ENCODE data around the gene NCKAP5.

The NCKAP5 gene

GRCh38 chr2:132979339-132980093 is 588.7 kb downstream of the NCKAP5 start:
- WGBS, result 90% methylated on average over 5 of the region's 5 CpGs
- H3K27ac ChIP-seq (ENCODE audit: low read depth, low read length), result no peak overlapping the region
- H3K9ac ChIP-seq (ENCODE audit: low read depth, low read length), result no peak overlapping the region
- H3K4me3 ChIP-seq (ENCODE audit: low read length), result no peak overlapping the region
- H3K36me3 ChIP-seq (ENCODE audit: insufficient read depth, low read length), result no peaks in the 10 kb centered on the region
- H3K4me1 ChIP-seq (ENCODE audit: insufficient read depth, low read length), result peaks cover 13% of the 10 kb centered on the region
- H3K27me3 ChIP-seq (ENCODE audit: insufficient read depth, low read length), result no peaks in the 10 kb centered on the region
- no peaks in the 10 kb centered on the region for H3K9me3 ChIP-seq (ENCODE audit: insufficient read depth, low read depth, low read length)

GRCh38 chr2:132978840-132979239 is 589.4 kb downstream of the NCKAP5 start:
- Histone ChIP-seq H3K36me3 (ENCODE audit: insufficient read depth, low read length) (no peaks in the 10 kb centered on the region), H3K4me3 (ENCODE audit: low read length) (no peak overlapping the region), H3K9me3 (ENCODE audit: insufficient read depth, low read depth, low read length) (no peaks in the 10 kb centered on the region), H3K9ac (ENCODE audit: low read depth, low read length) (no peak overlapping the region), H3K27ac (ENCODE audit: low read depth, low read length) (no peak overlapping the region), H3K27me3 (ENCODE audit: insufficient read depth, low read length) (no peaks in the 10 kb centered on the region), H3K4me1 (ENCODE audit: insufficient read depth, low read length) (peaks cover 13% of the 10 kb centered on the region)
- 92% methylated on average over 6 of the region's 6 CpGs for WGBS

DNA sequence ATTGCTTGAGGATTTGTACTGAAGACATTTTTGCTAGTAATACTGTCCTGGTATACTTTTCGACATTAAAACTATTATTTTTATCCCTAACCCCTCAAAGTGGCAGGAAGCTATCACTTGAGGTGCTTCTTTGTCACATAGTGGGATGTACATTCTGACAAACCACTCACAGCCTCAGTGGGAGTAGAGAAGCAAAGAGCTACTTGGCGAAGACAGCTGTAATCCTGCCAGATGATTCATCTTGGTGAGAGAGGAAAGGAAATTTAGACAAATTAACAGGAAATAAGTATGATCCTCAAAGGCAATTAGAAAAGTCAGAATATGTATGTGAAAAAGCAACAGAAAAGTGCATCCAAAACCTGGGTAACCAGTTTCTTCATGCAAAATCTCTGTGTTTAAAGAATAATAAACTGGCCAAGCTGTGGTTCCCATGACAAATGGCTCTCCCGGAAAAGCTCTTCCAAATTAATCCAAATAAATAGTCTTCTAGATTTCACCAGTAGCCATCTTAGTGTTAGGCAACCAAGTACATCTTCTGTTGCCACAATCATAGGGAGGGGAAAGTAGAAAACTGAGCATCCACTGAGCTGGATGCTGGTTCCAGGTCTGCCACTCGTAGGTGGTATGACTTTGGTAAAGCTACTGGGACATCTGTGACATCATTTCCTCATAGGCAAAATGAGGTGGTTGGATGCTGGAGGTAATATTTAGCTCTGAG is 590.3 kb downstream of the NCKAP5 start:
- 96% methylated on average over 3 of the region's 4 CpGs for WGBS
- H3K4me3 ChIP-seq (ENCODE audit: low read length), result no peak overlapping the region
- no peaks in the 10 kb centered on the region for H3K36me3 ChIP-seq (ENCODE audit: insufficient read depth, low read length)
- H3K27me3 ChIP-seq (ENCODE audit: insufficient read depth, low read length), result no peaks in the 10 kb centered on the region
- H3K4me1 ChIP-seq (ENCODE audit: insufficient read depth, low read length), result peaks cover 13% of the 10 kb centered on the region
- H3K27ac ChIP-seq (ENCODE audit: low read depth, low read length), result no peak overlapping the region
- H3K9me3 ChIP-seq (ENCODE audit: insufficient read depth, low read depth, low read length), result no peaks in the 10 kb centered on the region
- no peak overlapping the region for H3K9ac ChIP-seq (ENCODE audit: low read depth, low read length)

GRCh38 chr2:132975193-132976105 is 592.8 kb downstream of the NCKAP5 start:
- no peak overlapping the region for H3K27ac ChIP-seq (ENCODE audit: low read depth, low read length)
- H3K27me3 ChIP-seq (ENCODE audit: insufficient read depth, low read length), result no peaks in the 10 kb centered on the region
- H3K9ac ChIP-seq (ENCODE audit: low read depth, low read length), result no peak overlapping the region
- H3K36me3 ChIP-seq (ENCODE audit: insufficient read depth, low read length), result no peaks in the 10 kb centered on the region
- H3K4me1 ChIP-seq (ENCODE audit: insufficient read depth, low read length), result peaks cover 13% of the 10 kb centered on the region
- H3K9me3 ChIP-seq (ENCODE audit: insufficient read depth, low read depth, low read length), result no peaks in the 10 kb centered on the region
- WGBS, result 83% methylated on average over 5 of the region's 5 CpGs
- H3K4me3 ChIP-seq (ENCODE audit: low read length), result no peak overlapping the region

DNA sequence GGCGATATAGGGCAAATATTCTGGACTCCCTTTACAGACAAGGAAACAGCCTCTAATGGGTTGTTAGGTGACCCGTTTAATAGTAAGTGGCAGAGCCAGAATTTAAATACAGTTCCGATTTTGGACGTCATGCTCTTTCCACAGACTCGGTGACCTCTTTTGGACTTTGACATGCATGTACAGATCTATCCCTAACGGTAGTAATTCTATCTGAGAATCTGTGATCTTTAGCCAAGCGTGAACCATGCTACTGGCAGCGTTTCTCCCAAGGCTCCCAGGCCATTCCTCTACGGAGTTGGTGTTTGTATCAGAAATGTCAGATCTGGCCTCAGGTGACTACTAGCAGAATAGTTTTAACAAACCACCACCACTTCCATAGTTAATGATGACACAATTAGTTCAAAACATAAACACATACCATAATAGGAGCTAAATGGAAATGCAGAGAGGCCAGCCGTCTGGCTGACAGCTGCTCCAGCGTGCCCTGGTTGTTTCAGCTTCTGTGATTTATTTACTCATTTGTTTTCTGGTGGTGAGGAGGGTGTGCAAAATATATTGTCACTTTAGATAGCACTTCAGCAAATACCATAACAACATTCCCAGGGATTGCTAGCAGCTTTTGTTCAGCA is 593.7 kb downstream of the NCKAP5 start:
- Histone ChIP-seq H3K4me3 (ENCODE audit: low read length) (no peak overlapping the region), H3K36me3 (ENCODE audit: insufficient read depth, low read length) (no peaks in the 10 kb centered on the region), H3K9me3 (ENCODE audit: insufficient read depth, low read depth, low read length) (no peaks in the 10 kb centered on the region), H3K27me3 (ENCODE audit: insufficient read depth, low read length) (no peaks in the 10 kb centered on the region), H3K9ac (ENCODE audit: low read depth, low read length) (no peak overlapping the region), H3K4me1 (ENCODE audit: insufficient read depth, low read length) (peaks cover 13% of the 10 kb centered on the region), H3K27ac (ENCODE audit: low read depth, low read length) (no peak overlapping the region)
- 93% methylated on average over 11 of the region's 11 CpGs for WGBS

GRCh38 chr2:132971310-132972061 is 596.8 kb downstream of the NCKAP5 start:
- Histone ChIP-seq H3K4me3 (ENCODE audit: low read length) (no peak overlapping the region), H3K9me3 (ENCODE audit: insufficient read depth, low read depth, low read length) (no peaks in the 10 kb centered on the region), H3K27ac (ENCODE audit: low read depth, low read length) (no peak overlapping the region), H3K27me3 (ENCODE audit: insufficient read depth, low read length) (no peaks in the 10 kb centered on the region), H3K4me1 (ENCODE audit: insufficient read depth, low read length) (peaks cover 13% of the 10 kb centered on the region), H3K9ac (ENCODE audit: low read depth, low read length) (no peak overlapping the region), H3K36me3 (ENCODE audit: insufficient read depth, low read length) (no peaks in the 10 kb centered on the region)
- WGBS, result 94% methylated on average over 7 of the region's 7 CpGs

GRCh38 chr2:132969371-132969985 is 598.8 kb downstream of the NCKAP5 start:
- no peak overlapping the region for H3K9ac ChIP-seq (ENCODE audit: low read depth, low read length)
- WGBS, result 89% methylated on average over 4 of the region's 4 CpGs

DNA sequence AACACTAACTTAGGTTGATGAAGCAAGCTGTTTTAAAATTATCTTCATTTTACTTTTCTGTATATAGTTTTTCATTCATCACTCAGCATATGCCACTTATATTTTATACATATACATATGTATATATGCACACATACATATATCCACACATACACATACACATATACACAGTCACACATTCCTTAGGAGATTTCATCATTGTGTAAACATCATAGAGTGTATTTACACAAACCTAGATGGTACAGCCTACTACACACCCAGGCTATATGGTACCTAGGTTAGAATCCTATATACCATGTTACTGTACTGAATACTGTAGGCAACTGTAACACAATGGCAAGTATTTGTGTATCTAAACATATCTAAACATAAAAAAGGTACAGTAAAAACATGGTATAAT is 602.8 kb downstream of the NCKAP5 start:
- H3K4me1 ChIP-seq (ENCODE audit: insufficient read depth, low read length), result no peaks in the 10 kb centered on the region
- no peak overlapping the region for H3K4me3 ChIP-seq (ENCODE audit: low read length)
- H3K9me3 ChIP-seq (ENCODE audit: insufficient read depth, low read depth, low read length), result no peaks in the 10 kb centered on the region
- no peak overlapping the region for H3K27ac ChIP-seq (ENCODE audit: low read depth, low read length)
- H3K36me3 ChIP-seq (ENCODE audit: insufficient read depth, low read length), result no peaks in the 10 kb centered on the region
- no peaks in the 10 kb centered on the region for H3K27me3 ChIP-seq (ENCODE audit: insufficient read depth, low read length)
- H3K9ac ChIP-seq (ENCODE audit: low read depth, low read length), result no peak overlapping the region

More at GRCh38 chr2:132969371-132969985, 598.8 kb downstream of the NCKAP5 start:
- no peak overlapping the region for H3K27ac ChIP-seq (ENCODE audit: low read depth, low read length)
- no peaks in the 10 kb centered on the region for H3K9me3 ChIP-seq (ENCODE audit: insufficient read depth, low read depth, low read length)
- H3K36me3 ChIP-seq (ENCODE audit: insufficient read depth, low read length), result no peaks in the 10 kb centered on the region
- H3K4me1 ChIP-seq (ENCODE audit: insufficient read depth, low read length), result no peaks in the 10 kb centered on the region
- no peak overlapping the region for H3K4me3 ChIP-seq (ENCODE audit: low read length)
- H3K27me3 ChIP-seq (ENCODE audit: insufficient read depth, low read length), result no peaks in the 10 kb centered on the region

DNA sequence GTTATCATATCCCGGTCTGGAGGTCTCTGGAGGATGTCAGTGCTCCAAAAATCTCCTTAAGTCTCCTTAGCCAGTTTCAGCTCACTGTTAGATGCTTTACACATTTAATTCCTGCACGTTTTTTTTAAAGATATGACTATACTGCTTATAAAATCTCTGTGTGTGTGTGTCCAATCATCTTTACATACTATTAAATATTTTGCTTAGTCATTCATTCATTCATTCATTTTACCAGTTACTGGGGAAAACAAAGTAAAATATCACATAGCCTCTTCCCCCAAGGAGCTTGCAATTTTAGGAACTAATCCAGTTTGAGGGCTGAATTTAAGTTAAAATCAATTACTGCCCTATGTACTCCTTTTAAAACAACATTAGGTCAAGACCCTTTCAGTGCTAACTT is 605.1 kb downstream of the NCKAP5 start:
- Histone ChIP-seq H3K9ac (ENCODE audit: low read depth, low read length) (no peak overlapping the region), H3K36me3 (ENCODE audit: insufficient read depth, low read length) (no peaks in the 10 kb centered on the region), H3K27me3 (ENCODE audit: insufficient read depth, low read length) (no peaks in the 10 kb centered on the region), H3K9me3 (ENCODE audit: insufficient read depth, low read depth, low read length) (no peaks in the 10 kb centered on the region), H3K4me1 (ENCODE audit: insufficient read depth, low read length) (no peaks in the 10 kb centered on the region), H3K4me3 (ENCODE audit: low read length) (no peak overlapping the region), H3K27ac (ENCODE audit: low read depth, low read length) (no peak overlapping the region)
- 100% methylated on average over 1 of the region's 2 CpGs for WGBS

DNA sequence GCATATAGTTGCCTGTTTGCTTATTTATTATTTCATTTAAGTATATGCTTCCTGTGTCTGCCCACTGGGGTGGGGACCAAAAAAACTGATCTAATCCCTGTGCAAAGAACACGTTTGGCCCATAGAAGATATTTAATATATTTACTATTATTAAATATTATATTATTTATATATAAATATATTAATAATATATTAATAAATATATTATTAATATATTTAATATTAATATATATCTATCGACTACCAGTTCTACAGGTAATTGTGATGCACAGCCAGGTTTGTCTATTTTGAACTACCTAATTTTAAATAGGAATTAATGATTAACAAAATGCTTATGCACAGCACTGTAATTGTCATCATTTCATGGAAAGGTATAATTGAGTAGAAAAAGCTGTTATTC is 609.4 kb downstream of the NCKAP5 start:
- no CpG with 5 or more reads among the region's 2 CpGs for WGBS

More for the DNA sequence above, 609.4 kb downstream of the NCKAP5 start:
- Histone ChIP-seq H3K9ac (ENCODE audit: low read depth, low read length) (no peak overlapping the region), H3K4me3 (ENCODE audit: low read length) (no peak overlapping the region), H3K9me3 (ENCODE audit: insufficient read depth, low read depth, low read length) (no peaks in the 10 kb centered on the region), H3K4me1 (ENCODE audit: insufficient read depth, low read length) (no peaks in the 10 kb centered on the region), H3K27ac (ENCODE audit: low read depth, low read length) (no peak overlapping the region), H3K36me3 (ENCODE audit: insufficient read depth, low read length) (no peaks in the 10 kb centered on the region), H3K27me3 (ENCODE audit: insufficient read depth, low read length) (no peaks in the 10 kb centered on the region)
